ENCODE data around the gene UBFD1.
"Not testable (repeated sequence)": the region's sequence is repeated elsewhere in the genome, so short reads cannot be mapped to it uniquely, and the experiment has no call there.

The UBFD1 gene, protein sequence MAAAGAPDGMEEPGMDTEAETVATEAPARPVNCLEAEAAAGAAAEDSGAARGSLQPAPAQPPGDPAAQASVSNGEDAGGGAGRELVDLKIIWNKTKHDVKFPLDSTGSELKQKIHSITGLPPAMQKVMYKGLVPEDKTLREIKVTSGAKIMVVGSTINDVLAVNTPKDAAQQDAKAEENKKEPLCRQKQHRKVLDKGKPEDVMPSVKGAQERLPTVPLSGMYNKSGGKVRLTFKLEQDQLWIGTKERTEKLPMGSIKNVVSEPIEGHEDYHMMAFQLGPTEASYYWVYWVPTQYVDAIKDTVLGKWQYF

DNA sequence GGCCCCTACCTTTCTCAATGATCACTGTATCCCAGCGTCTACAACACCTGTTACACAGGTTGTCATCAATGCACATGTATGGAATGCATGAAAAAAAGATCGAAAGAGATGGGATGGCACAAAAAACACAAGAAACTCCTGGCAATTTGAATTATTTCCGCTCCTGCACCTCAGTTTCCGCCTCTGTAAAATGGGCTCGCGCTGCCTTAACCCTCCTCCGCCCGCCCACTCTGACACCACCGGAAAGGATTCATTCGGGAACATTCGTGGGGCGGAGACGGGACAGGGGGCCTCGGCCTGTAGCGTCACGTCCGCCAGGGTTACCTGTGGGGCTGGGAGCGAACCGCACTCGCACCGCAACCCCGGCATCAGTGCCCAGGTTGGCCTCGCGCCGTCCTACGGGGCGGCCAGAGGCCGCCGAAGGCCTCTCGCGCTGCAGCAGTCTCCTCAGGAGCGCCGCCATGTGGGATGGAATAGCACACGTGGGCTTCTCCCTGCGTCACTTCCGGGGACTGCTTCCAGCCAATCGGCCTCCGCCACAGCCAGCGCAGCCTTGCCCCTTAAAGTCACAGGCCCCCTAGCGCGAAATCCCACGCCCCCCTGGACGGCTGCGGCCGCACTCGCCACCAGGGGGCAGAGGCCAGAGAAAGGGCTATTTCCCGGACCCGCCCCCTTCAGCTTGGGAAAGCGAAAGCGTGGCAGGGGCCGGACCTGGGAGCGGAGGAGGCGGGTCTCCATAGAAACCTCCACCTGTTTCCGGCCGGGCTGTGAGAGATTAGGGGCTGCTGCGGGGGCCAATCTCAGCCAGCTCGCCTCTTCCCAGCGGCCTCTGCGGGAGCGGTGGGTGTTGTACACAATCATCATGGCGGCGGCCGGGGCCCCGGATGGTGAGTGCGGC lies at the start of gene UBFD1, which contains the start of gene EARS2:
Gene UBFD1, plus strand, starts transcription at position 847 of the 898 bp plus-strand sequence. Its CDS starts 16 bp downstream, at position 863.
Gene EARS2, minus strand, starts transcription at position 470 of the 898 bp plus-strand sequence. Its CDS starts 7 bp downstream, at position 463.
- peak; percentile 98 for DNase-seq (ENCODE audit: low read depth)

DNA sequence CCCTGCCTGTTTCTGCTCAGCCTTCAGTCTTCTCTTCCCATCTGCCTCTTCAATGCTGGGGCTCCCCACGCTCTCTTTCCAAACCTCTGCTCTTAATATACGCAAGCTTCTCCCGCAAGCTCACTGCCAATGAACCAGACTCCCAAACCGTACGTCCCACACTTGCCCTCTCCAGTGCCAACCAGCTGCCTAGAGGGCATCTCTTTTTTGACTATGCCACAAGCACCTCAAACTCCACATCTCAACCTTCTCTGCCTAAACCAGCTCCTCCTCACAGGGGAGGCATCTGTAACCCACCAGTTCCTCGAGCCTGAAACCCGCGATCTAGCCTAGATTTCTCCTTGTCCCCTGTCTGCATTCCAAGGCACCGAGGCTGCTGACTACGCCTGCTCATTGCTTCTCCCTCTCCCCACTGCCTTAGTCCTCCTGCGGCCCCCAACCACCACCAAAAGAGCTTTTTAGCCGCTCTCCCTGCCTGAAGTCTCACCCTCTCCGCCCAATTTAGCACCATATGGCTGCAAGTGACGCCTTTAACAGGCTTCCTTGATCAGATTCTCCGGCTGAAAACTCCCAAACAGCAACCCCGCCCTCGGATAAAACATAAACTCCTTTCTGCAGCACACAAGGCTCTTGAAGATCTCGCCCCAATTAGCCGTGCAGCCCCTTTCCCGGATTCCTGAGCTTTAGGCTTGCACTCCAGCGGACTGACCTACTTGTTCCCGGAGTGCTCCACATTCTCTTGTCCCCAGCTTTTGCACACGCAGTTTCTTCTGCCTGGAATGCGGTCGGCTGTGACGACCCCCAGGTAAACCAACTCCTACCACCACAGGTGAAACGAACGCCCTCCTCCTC lies 48.7 kb upstream of the UBFD1 start:
- DNase-seq (ENCODE audit: low read depth), result no peak

DNA sequence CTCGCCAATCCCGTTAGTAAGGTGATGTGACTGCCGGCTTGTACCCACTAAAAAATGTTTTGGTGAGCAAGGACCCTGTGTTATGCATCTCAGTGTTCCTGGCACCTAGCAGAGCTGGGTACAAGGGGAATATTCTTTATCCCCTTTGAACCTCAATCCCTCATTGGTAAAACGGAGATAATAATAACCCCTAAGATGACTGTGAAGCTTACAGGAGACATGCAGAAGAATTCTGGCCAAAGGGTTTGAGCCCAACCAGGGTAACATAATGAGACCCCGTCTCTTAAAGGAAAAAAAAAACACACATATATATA lies 48.1 kb upstream of the UBFD1 start:
- no peak for DNase-seq (ENCODE audit: low read depth)

DNA sequence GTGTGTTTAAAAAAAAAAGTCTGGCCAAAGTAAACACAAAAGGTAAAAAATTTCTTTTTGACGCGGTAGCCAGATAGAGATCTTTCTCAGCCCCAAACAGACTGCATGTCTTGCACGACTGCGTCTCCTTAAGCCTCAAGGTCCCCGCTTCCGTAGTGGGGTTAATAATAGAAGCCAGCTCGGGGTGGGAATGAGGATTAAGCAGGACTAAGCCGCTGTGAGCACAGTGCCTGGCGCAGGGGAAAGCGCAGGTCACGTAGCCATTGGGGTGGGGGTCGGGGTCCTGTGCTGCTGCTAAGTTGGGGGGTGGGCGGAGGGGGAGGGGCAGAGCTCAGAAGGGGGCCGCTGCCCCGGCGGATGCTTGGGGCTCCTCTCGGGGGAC lies 47.8 kb upstream of the UBFD1 start:
- peak; percentile 17 for DNase-seq (ENCODE audit: low read depth)

DNA sequence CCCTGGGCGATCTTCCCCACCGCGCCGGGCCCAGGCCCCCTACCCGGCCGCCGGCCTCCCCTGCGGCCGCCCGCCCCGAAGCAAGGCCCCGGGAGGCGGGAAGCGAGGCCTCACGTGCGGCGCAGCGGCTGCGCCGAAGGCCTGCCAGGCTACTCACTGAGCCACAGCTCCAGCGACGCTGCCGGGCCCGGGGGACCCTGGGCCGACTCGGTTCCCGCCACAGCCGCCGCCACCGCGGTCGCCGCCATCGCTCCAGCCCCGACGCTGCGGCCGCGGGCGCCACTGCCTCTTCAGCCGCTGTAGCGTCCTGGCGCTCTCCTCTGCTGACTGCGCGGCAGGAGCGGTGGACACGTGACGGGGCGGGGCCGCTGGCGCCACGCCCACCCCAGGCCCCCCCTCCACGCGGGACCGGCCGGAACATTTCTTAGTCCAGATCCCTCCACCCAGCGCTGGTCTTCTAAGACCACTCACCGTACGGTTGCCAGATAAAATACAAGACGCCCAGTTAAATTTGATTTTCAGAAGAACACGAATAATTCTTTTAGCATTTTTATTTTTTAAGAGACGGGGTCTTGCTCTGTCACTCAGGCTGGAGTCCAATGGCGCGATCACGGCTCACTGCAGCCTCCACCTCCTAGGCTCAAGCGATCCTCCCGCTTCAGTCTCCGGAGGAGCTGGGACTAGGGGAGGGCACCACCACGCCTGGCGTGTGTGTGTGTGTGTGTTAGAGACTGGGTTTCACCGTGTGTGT lies 47.2 kb upstream of the UBFD1 start, which contains the start of gene GGA2:
Gene GGA2, minus strand, starts transcription at position 331 of the 751 bp plus-strand sequence. Its CDS starts 83 bp downstream, at position 248.
- DNase-seq (ENCODE audit: low read depth), result peak; percentile 79

DNA sequence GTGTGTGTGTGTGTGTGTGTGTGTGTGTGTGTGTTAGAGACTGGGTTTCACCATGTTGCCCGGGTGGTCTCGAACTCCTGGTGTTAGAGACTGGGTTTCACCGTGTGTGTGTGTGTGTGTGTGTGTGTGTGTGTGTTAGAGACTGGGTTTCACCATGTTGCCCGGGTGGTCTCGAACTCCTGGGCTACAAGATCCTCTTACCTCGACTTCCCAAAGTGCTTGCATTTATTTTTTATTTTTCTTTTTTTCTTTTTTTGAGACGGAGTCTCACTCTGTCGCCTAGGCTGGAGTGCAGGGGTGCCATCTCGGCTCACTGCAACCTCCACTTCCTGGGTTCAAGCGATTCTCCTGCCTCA lies 46.6 kb upstream of the UBFD1 start:
- not testable (repeated sequence) for DNase-seq (ENCODE audit: low read depth)

DNA sequence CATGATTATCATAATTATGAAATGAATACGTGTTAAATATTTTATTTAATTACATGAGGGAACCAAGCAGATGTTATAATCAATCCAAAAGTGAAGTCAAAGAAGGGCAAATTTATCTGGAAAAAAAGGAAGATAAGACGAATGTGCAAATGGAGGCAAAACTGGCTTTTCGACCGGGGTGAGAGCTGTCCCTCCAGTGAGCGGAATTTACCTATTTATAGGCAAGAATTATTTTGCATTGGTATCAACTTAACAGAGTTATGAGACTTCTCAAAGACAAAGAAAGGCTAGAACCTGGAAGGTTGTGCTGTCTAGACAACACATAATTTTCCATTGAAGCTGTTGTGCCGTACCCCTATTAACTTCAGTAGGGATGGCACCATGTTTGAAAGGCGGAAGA lies 45.8 kb upstream of the UBFD1 start:
- DNase-seq (ENCODE audit: low read depth), result no peak

DNA sequence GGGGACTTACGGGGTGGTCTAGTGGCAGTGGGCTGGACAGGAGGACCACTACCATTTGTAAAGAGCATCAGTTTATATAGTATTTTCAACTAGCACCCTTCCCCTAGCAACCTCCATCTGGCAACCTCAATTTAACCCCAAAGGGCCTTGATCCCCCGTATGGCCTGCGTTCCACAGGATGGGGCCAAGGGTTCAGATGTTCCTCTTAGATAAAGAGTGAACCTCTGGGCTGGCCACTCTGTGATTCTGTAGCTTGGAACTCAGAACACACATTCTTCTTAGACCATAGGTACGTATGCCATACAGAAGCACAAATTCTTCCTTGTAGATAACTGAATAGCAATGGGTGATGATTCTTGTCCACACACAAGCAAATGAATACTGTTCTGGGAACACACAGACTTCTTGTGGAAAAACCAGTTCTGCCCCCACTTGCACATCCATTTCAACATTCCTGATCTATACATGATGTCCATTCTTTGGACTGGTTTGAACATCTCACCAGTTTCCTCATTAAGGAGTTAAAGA lies 45.3 kb upstream of the UBFD1 start:
- DNase-seq (ENCODE audit: low read depth), result no peak

DNA sequence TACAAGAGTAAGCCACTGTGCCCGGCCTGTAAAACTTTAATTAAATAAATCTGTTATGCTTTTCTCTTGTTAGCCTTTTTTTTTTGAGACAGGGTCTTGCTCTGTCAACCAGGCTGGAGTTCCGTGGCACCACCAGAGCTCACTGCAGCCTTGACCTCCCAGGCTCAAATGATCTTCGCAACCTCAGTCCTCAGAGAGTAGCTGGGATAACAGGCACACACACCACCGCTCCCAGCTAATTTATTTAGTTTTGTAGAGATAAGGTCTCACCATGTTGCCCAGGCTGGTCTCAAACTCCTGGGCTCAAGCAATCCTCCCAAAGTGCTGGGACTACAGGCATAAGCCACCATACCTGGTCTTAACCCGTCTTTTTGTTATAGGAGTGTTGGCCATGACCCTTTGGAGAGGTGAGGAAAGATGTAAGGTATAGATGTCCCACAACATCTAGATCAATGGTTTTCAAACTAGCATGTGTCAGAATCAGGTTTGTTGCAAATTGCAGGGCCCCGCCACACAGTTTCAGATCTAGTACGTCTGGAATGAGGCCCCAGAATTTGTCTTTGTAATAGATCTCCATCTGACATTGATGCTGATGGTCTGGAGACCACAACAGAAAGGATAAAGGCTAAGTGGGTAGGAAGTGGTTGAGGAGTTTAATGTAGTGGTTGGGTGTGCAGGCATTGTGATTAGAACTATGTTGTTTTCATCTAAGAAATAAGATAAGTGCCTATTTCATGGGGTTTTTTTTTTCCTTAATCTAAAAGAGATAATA lies 43.0 kb upstream of the UBFD1 start:
- DNase-seq (ENCODE audit: low read depth), result no peak

DNA sequence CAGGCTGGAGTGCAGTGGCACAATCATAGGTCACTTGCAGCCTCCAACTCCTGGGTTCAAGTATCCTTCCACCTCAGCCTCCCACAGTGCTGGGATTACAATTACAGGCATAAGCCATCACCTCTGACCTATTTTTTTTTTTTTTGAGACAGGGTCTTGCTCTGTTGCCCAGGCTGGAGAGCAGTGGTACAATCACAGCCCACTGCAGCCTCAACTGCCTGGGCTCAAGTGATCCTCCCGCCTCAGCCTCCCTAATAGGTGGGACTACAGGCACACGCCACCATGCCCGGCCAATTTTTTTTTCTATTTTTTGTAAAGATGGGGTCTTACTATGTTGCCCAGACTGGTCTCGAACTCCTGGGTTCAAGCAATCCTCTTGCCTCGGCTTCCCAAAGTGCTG lies 41.6 kb upstream of the UBFD1 start:
- no peak for DNase-seq (ENCODE audit: low read depth)

DNA sequence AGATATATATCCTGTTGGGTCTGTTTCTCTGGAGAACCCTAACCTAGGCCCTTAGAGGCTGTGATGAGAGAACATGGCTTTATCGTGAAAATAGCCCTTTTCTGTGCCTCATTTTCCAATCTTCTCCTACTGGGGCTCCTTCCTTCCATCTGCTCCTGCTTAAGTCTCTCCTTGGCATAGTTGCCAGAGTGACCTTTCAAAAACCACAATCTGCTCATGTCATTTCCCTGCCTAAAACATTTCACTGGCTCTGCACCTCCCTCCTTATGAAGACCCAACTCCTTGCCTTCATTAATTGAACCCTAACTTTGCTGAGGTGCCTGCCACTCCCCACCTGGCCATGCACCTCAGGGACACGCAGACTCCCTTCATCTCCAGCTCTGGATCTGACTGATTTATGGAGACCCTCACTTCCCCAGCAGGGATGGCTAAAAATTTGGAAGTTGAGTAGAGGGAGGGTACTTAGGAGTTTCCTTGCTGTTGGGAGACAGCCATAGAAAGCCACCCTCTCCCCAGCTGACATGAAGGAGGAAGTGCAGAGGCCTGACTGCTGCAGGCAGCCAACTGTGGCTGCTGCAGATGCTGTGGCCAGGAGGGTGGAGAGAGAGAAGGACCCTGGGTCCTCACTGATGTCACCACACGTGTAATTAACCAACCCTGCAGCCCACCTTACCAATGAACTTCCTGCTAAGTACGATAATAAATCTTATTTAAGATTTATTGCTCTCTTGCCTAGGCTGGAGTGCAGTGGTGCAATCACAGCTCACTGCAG lies 41.0 kb upstream of the UBFD1 start:
- DNase-seq (ENCODE audit: low read depth), result peak; percentile 48

DNA sequence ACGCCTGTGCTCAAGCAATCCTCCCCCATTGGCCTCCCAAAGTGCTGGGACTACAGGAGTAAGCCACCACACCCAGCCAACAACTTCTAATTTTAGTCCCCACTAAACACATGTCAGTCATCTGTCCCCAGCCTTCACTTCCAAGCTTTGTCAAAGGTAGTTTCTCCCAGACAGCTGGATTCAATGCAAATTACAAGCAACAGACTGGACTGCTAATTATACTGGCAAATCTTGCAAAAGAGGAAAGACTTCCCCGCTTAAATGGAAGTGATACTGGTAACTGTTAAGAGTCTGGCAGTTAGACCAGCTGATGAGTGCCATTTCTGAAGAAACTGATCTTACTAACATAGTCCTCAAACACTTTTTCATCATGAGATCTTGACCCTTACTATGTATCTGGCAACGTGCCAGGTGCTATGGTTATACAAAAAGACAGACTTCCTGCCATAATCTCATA lies 39.1 kb upstream of the UBFD1 start:
- DNase-seq (ENCODE audit: low read depth), result no peak

DNA sequence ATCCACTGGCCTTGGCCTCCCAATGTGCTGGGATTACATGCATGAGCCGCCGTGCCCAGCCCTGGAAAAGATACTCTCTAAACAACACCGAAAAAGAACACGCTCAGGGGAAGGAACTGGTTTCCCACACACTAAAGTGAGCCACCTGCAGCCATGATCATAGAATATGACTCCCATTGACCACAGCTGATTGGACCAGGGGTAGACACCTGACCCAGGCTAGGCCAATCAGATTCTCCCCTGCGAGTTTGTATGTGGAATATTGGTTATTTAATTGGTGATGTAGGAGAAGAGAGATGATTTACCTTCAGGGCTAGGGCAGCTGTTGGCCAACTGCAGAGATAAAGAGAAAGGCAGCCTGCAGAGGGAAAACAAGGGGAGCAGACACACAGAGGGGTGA lies 38.2 kb upstream of the UBFD1 start:
- DNase-seq (ENCODE audit: low read depth), result no peak

DNA sequence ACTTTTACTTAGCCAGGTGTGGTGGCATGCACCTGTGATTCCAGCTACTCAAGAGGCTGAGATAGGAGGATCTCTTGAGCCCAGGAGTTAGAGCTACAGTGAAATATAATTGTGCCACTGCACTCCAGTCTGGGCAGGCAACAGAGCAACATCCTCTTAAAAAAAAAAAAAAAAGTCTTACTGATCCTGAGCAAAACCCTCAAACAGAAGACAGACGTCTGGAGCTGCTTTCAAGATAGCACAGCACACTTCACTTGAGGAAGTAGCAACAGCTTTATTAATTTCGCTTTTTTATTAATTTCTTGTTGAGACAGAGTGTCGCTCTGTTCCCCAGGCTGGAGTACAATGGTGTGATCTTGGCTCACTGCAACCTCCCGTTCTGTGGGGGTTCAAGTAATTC lies 37.0 kb upstream of the UBFD1 start:
- no peak for DNase-seq (ENCODE audit: low read depth)

DNA sequence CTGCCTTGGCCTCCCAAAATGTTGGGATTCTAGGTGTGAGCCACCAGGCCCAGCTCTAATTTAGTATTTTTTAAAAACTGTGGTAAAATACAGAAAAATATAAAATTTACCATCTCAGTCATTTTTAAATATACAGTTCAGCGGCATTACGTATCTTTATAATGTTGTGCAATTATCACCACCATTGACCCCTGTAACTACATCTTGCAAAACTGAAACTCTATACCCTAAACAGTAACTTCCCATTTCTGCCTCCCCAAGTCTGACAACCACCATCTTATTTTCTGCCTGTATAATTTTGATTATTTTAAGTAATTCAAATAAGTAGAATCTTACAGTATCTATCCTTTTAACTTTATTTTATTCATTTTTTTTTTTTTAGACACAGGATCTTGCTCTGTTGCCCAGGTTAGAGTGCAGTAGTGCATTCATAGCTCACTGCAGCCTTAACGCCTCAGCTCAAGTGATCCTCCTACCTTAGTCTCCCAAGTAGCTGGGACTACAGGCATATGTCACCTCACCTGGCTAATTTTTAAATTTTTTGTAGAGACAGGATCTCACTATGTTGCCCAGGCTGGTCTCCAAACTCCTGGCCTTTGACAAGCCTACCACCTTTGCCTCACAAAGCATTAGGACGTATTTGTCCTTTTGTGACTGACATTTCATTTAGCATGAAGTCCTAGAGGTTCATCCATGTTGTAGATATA lies 36.3 kb upstream of the UBFD1 start:
- no peak for DNase-seq (ENCODE audit: low read depth)

DNA sequence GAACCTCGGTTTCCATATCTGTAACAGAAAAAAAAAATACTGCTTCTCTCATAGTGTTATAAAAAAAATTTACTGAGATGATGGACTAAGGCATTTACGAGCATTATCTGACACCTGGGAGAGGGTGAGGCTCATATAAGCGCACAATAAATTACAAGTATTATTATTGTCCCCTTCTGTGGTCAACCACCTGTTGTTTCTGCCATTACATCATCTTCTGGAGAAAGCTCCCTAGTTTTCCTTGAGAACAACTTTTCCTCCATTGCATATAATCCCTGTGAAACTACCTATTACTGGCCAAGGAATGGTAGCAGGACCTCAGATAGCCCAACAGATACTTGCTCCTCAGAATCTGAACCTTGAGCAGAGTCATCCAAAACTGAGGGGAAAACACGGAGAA lies 35.6 kb upstream of the UBFD1 start:
- DNase-seq (ENCODE audit: low read depth), result no peak

DNA sequence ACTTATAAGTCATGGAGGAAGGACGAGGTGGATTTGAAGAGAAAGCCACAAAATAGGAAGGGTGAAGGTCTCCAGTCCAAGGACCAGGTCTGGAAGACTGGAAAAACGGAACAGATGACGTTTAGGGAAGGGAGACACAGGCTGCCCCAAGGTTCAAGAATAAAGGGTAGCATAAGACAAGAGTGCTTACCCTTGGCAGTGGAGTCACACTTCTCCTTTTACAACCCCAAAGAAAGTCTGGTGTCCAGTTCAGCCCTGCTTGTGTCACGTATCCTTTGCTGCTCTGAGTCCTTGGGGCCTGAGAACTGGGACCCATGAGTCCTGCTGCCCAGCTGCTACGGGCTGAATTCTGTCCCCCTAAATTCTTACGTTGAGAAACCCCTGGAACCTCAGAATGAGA lies 34.2 kb upstream of the UBFD1 start:
- no peak for DNase-seq (ENCODE audit: low read depth)

DNA sequence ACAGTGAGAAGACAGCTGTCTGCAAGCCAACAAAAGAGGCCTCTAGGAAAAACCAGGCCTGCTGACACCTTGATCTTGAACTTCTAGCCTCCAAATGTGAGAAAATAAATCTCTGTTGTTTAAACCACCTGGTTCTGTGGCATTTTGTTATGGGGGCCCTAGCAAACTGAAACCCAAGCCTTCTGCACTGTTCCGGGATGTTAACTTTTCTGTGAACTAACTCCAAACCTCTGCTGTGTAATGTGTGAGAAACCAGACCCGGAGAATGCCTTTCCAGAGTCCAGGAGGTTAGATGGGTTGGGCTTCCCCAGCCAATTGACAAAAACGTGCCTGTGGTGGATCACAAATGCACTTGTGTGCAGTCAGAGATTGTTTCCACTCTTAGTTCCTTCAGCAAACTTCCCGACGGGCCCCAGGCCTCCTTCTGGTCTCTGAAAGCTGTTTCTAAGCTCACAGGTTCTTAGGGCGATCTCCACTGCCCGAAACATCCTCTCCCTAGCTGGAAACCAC lies 33.6 kb upstream of the UBFD1 start:
- no peak for DNase-seq (ENCODE audit: low read depth)

DNA sequence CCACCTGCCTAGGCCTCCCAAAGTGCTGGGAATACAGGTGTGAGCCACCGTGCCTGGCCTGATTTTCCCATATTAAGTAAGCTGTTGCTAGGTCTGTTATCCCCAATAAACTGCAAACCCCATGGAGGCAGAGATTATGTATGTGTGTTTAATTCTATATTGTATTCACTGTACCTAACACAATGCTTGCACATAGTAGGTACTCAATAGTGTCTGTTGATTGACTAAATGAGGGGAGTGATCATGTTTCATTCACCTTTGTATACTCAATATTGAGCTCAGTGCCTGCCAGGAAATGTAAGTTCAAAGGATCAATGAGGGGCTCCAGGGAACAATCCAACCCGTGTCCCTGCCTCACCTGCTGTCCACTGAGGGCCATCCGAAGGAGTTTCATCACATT lies 32.6 kb upstream of the UBFD1 start:
- DNase-seq (ENCODE audit: low read depth), result no peak

All from fibroblast of gingiva (primary cell).